HEK293T (cell line): ENCODE data around the gene AGAP1.

ENCODE experiments used
- CTCF ChIA-PET: fragments of 350-600 bp; formaldehyde crosslinking; extraction: SDS; loops from one replicate; lab custom pipeline; 2021; ENCODE audit warnings: antibody characterized with exemption, inconsistent platforms; lab: Yijun Ruan, JAX
- POLR2A ChIA-PET: fragments of 350-600 bp; formaldehyde crosslinking; extraction: SDS; loops from one replicate; lab custom pipeline; 2020; ENCODE audit warnings: antibody characterized with exemption, inconsistent platforms; lab: Yijun Ruan, JAX
- DNase-seq: peaks from one replicate; pipeline ENCODE4 v3.0.0; 2012; ENCODE audit warnings: mixed read lengths; ENCODE audit errors: extremely low spot score
- ARNT ChIP-seq: fragments of 450-650 bp; IDR thresholded peaks from 2 replicates; pipeline ENCODE4 v1.6.1; 2017; ENCODE audit warnings: mild to moderate bottlenecking
- BHLHE40 ChIP-seq: fragments of 450-650 bp; IDR thresholded peaks from 2 replicates; pipeline ENCODE4 v1.6.1; 2016; ENCODE audit warnings: mild to moderate bottlenecking, moderate library complexity, borderline replicate concordance
- CTBP1 ChIP-seq: fragments of 450-650 bp; IDR thresholded peaks from 2 replicates; pipeline ENCODE4 v1.6.1; 2016; ENCODE audit warnings: borderline replicate concordance
- ELF4 ChIP-seq: fragments of 450-650 bp; IDR thresholded peaks from 2 replicates; pipeline ENCODE4 v1.6.1; 2017; ENCODE audit warnings: antibody characterized with exemption
- FOXA1 ChIP-seq: fragments of 450-650 bp; IDR thresholded peaks from 2 replicates; pipeline ENCODE4 v1.6.1; 2016; ENCODE audit warnings: mild to moderate bottlenecking
- FOXK2 ChIP-seq: fragments of 450-650 bp; IDR thresholded peaks from 2 replicates; pipeline ENCODE4 v1.6.1; 2016; ENCODE audit warnings: mild to moderate bottlenecking
- FOXM1 ChIP-seq: fragments of 450-650 bp; IDR thresholded peaks from 2 replicates; pipeline ENCODE4 v1.6.1; 2017; ENCODE audit warnings: mild to moderate bottlenecking, borderline replicate concordance
- HDGF ChIP-seq: fragments of 450-650 bp; IDR thresholded peaks from 2 replicates; pipeline ENCODE4 v1.6.1; 2017; ENCODE audit warnings: antibody characterized with exemption, borderline replicate concordance
- L3MBTL2 ChIP-seq: fragments of 450-650 bp; conservative IDR thresholded peaks from 2 replicates; pipeline ENCODE4 v1.6.1; 2016; ENCODE audit warnings: mild to moderate bottlenecking
- LEF1 ChIP-seq: fragments of 450-650 bp; IDR thresholded peaks from 2 replicates; pipeline ENCODE4 v1.6.1; 2017; ENCODE audit warnings: mild to moderate bottlenecking, borderline replicate concordance
- NFRKB ChIP-seq: fragments of 450-650 bp; IDR thresholded peaks from 2 replicates; pipeline ENCODE4 v1.6.1; 2016; ENCODE audit warnings: mild to moderate bottlenecking, moderate library complexity
- PKNOX1 ChIP-seq: fragments of 450-650 bp; IDR thresholded peaks from 2 replicates; pipeline ENCODE4 v1.6.1; 2016
- SP1 ChIP-seq: fragments of 450-650 bp; IDR thresholded peaks from 2 replicates; pipeline ENCODE4 v1.6.1; 2017
- SUZ12 ChIP-seq: fragments of 450-650 bp; IDR thresholded peaks from 2 replicates; pipeline ENCODE4 v1.6.1; 2016; ENCODE audit warnings: mild to moderate bottlenecking
- TARDBP ChIP-seq: fragments of 450-650 bp; IDR thresholded peaks from 2 replicates; pipeline ENCODE4 v1.6.1; 2016
- ZNF384 ChIP-seq: fragments of 450-650 bp; IDR thresholded peaks from 2 replicates; pipeline ENCODE4 v1.6.1; 2016

AGAP1 gene

GRCh38 chr2:235580426-235581157 is 86.7 kb downstream of the AGAP1 start:
- ChIA-PET POLR2A (no interaction called here), CTCF (no interaction called here)
- no peak for DNase-seq
- no peak for TF ChIP-seq FOXM1
- no peak for TF ChIP-seq ELF4
- TF ChIP-seq TARDBP = no peak

- no peak for DNase-seq
- TF ChIP-seq ELF4 (no peak), BHLHE40 (no peak), PKNOX1 (no peak), HDGF (no peak), FOXM1 (no peak), NFRKB (no peak), FOXA1 (no peak), FOXK2 (no peak), L3MBTL2 (no peak), CTBP1 (no peak), ZNF384 (no peak), ARNT (no peak)
- ChIA-PET CTCF (no interaction called here), POLR2A (no interaction called here)
These were observed 88.3 kb downstream of the AGAP1 start for GRCh38 chr2:235582081-235582686.

DNA sequence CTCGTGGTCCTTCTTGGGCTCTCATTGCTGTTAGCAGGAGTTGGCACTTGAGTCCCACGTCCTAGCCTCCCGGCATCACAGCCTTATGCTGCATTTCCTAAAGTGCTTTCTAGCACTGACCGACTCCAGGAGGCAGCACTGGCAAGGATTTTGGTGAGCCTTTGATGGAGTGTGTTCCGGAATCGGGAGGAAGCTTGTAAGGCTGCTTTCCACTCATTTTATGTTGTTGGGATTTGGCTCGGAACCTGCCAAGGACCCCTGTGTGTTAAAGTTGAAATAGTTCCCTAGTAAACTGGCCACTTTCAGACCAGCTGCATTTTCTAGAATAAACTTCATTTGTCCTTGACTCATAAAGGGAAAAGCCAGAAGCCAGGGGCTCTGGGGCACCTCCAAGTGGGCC is 88.9 kb downstream of the AGAP1 start:
- no peak for TF ChIP-seq BHLHE40
- TF ChIP-seq FOXK2 = no peak
- no peak for TF ChIP-seq SP1
- TF ChIP-seq CTBP1 = no peak
- ChIA-PET POLR2A (no interaction called here), CTCF (no interaction called here)
- DNase-seq = no peak

GRCh38 chr2:235583144-235583543 is 89.3 kb downstream of the AGAP1 start:
- DNase-seq = no peak
- TF ChIP-seq SP1 = no peak
- ChIA-PET POLR2A (no interaction called here), CTCF (no interaction called here)

DNA sequence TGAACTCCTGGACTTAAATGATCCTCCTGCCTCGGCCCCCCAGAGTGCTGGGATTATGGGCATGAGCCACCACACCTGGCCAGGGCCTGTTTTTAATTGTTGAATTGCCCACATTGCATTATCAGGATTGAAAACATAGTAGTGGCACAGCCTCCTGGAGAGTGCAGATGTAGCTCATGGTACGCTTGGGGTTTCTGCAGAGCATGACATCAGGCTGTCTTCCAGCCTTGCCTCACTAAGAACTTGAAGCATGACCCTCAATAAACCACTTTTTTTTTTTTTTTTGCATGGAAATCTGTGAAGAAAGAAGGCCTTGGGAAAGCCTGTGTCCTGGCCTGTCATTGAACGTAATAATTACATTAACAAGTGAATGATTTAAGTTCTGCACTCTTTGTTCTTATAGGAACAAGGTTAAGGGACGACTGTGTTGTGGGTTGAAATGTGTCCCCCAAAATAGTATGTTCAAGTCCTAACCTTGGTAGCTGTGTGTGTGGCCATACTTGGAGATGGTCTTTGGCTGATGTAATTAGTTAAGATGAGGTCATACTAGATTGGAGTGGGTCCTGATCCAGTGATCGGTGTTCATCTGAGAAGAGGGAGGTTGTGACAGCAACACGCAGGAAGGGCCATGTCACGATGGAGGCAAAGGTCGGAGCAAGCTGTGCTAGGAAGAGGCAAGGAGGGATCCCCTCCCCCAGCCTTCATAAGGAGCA is 90.2 kb downstream of the AGAP1 start:
- TF ChIP-seq NFRKB (no peak), FOXK2 (no peak), ARNT (no peak), TARDBP (no peak), SUZ12 (no peak), CTBP1 (no peak), LEF1 (no peak), ELF4 (no peak), BHLHE40 (no peak), SP1 (no peak), HDGF (no peak), PKNOX1 (no peak)
- CTCF ChIA-PET = interaction anchor here (0.9 kb wide), 1 partner anchor 11 kb away, joined by 3 read pairs; no protein-coding TSS in a partner anchor
- POLR2A ChIA-PET = no interaction called here
- DNase-seq = no peak

GRCh38 chr2:235584638-235585007 is 90.8 kb downstream of the AGAP1 start:
- TF ChIP-seq LEF1 (no peak), HDGF (no peak), PKNOX1 (no peak), SP1 (no peak), CTBP1 (no peak), TARDBP (no peak), L3MBTL2 (no peak), FOXK2 (no peak), ZNF384 (no peak), ARNT (no peak), NFRKB (no peak)
- ChIA-PET CTCF (no interaction called here), POLR2A (no interaction called here)
- DNase-seq = no peak

DNA sequence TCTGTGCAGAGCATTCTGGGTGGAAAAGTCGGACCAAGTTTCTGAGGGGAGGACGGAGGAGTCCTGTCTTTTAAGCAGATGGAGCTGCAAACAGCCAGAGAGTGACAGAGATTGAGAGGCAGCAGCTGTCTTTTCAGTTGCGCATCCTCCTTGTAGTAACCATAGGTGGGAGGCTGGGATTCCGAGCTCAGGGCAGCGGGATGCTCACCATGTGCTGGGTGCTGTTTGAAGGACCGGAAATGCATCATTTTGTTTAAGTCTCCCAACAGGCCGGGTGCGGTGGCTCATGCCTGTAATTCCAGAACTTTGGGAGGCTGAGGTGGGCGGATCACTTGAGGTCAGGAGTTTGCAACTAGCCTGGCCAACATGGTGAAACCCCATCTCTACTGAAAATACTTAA is 93.4 kb downstream of the AGAP1 start:
- CTCF ChIA-PET = interaction anchor here (1.7 kb wide), 1 partner anchor 159 kb away, joined by 3 read pairs; no protein-coding TSS in a partner anchor

More for the DNA sequence above, 93.4 kb downstream of the AGAP1 start:
- DNase-seq = no peak
- TF ChIP-seq SP1 (no peak), L3MBTL2 (no peak), PKNOX1 (no peak), FOXK2 (no peak), TARDBP (no peak), ZNF384 (no peak), LEF1 (no peak), ARNT (no peak), SUZ12 (no peak), ELF4 (no peak), BHLHE40 (no peak), HDGF (no peak), FOXA1 (no peak), NFRKB (no peak), FOXM1 (no peak), CTBP1 (no peak)
- POLR2A ChIA-PET = no interaction called here
